GM23248 (cell line): ENCODE results near the gene ANKS1B.

Experiments used
- EZH2 ChIP-seq: fragments of 200-600 bp; sonication (generic); IDR thresholded peaks from 2 replicates; pipeline ENCODE4 v1.6.1; 2018; ENCODE audit warnings: antibody characterized with exemption, mild to moderate bottlenecking; ENCODE audit not compliant: insufficient read depth, poor library complexity, severe bottlenecking
- EZH2phosphoT487 ChIP-seq: fragments of 200-600 bp; sonication (generic); IDR thresholded peaks from 2 replicates; pipeline ENCODE4 v1.6.1; 2018; ENCODE audit warnings: antibody characterized with exemption, moderate library complexity, mild to moderate bottlenecking, low read depth; ENCODE audit not compliant: insufficient read depth

- TF ChIP-seq EZH2 (no peak), EZH2phosphoT487 (no peak)
Measured at GRCh38 chr12:99486277-99486676, 498.5 kb downstream of the ANKS1B start.
